ENCODE measurements around the gene NEK10.
"Not testable (repeated sequence)": the region's sequence is repeated elsewhere in the genome, so short reads cannot be mapped to it uniquely, and the experiment has no call there.

Gene NEK10

DNA sequence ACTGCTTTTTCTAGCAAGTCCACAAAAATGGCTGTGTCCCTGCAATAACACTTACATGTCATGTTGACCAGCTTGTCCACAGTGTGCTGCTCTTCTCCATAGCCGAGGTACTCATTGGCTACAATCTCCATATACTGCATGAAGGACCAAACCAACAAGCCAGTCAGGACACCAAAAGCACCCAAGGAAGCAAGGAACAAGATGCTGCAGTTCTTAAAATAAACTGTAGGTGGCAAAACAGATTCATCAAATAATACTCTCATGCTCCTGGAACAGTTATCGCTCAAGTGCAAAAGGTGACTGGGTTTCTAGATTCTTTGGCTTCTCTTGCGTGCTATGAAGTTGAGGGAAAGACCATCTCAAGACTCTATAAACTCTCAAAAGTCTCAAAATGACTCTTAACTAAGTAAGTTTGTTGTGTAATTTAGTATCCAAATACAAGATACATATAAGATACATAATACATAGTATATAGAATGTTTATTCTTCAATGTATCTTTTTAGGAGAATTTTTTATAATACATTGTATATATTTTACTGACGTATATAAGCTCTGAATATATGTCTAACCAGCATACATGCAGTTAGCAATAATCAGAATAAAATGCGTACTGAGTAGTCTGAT lies 57.0 kb downstream of the NEK10 start:
- DNase-seq = peak; percentile 72

DNA sequence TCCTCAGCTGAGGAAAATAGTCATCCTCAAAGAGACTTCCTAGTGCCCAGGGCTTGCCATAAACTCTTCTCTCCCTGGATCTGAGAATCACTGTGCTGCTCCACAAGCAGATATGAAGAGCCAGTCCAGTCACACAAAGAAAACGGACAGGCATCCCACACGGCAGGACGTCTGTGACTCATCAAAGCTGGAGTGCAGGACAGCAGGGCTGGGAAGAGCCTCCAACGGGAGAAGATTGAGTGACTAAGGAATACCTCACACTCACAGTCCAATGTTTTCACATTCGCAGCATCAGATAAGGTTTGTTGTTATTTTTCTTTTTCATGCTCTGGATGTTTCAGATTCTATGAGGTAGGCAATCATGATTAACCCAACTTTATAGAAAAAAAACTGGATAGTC lies 57.8 kb downstream of the NEK10 start:
- no peak for DNase-seq

DNA sequence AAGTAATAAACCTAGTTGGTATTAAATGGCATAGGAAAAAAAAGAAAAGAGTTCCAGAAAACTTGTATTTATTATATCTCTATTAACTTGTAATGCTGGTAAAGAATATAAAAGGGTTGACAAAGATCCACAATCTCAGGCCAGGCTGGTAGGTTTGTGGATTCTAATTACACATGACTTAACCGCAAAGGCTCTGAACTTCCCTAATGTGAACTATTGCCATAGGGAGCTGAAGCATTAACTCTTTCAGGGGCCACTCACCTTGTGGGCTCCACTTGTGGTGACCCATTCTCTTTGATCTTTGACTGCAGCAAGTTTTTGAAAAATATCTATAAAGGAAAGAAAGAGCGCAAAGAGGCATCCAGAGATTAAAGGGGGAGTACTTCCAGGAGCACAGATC lies 58.5 kb downstream of the NEK10 start:
- no peak for DNase-seq

DNA sequence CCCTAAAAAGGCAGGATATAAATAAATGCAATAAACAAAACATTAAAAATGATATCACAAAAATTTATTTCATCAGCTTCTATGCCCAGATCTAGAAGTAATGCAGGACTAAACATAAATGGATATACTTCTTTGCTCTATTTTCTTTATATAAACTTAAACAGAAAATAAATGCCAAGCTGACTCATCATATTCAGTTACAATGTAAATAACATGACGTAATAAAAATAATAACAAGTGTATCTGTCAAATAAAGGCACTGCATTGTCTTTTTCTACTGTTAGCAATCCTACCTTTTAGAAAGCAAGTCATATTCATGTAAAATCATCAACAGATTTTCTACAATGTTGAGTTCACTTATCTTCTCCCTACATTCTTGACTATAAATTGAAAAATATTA lies 61.6 kb downstream of the NEK10 start:
- no peak for DNase-seq

DNA sequence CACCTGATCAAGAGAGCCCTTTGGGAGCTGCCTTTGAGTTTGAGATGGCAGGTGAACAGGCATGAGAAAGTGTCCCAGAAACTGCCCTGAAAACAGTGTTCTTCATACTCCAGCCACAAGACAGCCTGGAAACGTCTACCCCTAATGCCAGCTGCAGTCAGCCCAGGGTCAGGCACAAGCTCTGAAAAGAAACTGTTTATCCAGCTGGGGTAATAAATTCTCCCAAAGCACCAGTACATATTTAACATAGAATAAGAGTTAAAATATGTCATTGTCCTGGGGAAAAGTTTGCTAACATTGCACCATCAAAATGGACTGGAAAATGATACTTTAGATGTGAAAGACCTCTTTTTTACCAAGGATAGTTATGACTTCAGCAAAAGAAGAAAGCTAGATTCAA lies 66.3 kb downstream of the NEK10 start:
- no peak for DNase-seq

DNA sequence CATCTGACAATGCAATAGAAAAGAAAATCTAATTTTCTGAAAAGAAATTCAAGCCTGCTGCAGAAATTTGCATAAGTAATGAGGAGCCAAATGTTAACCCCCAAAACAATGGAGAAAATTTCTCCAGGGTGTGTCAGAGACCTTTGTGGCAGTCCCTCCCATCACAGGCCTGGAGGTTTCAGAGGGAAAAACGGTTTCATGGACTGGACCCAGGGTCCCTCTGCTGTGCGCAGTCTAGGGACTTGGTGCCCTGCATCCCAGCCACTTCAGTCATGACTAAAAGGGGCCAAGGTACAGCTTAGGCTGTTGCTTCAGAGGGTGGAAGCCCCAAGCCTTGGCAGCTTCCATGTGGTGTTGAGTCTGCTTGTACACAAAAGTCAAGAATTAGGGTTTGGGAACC lies 70.2 kb downstream of the NEK10 start:
- DNase-seq = not testable (repeated sequence)

DNA sequence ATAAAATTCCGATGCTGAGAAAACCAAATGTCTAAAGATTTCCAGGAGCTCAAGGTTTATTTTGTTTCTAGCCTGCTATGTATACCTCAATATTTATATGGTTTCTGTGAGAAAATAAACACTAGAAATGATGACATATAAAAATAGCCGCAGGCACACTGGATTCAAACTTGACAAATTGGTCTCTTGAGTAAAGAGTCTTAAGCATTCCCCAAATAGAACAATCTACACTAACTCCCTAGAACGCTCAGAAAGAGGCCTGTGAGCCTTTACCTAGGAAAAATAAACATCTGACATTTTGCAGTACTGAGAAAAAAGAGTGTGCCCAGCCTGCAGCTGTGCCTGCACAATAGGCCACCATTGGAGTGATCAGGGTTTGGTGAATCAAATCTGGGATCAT lies 75.2 kb downstream of the NEK10 start:
- no peak for DNase-seq

DNA sequence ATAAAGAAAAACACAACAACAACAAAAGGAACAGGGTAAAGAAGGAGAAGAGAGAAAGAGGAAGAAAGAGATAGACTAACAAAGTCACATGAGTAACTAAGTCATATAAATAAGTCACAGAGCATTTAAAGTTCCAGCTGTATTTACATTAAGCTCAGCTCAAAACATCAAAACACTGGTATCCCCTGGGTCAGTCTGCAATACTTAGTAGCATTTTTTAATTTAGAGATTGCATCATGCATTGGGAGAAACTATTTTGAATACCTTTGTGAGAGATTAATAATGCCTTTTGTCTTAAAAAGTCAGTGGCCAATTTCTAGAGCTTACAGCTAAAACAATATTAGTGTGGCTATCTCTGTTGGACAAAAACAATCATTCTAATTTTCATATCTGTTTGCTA lies 78.4 kb downstream of the NEK10 start:
- DNase-seq = no peak

DNA sequence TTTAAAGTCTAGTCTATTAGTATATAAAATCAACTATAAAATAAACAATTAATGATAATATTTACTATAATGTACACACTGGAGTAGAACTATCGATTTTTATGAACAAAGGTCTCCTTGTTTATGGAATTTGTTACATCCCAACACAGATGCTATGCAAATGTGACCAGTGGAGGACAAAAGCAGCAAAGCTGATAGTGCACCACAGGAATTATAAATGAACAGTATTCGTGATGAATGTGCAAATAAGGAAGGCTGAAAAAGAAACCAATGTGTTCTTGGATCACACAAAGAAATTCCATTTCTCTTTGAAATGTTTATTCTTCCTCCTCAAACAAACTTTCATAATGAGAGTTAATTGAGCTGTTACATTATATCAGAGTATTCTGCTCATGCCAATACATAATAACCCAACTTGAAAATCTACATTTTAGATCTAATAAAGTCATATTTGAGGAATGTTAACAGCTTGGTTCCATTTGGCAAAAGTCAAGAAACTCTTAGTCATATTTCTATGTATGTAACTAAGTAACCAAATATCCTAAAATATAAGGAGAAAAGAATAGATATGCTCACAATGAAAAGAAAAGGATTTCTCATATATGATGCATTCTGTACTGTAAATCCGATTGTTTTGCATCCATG lies 79.3 kb downstream of the NEK10 start:
- no peak for DNase-seq

DNA sequence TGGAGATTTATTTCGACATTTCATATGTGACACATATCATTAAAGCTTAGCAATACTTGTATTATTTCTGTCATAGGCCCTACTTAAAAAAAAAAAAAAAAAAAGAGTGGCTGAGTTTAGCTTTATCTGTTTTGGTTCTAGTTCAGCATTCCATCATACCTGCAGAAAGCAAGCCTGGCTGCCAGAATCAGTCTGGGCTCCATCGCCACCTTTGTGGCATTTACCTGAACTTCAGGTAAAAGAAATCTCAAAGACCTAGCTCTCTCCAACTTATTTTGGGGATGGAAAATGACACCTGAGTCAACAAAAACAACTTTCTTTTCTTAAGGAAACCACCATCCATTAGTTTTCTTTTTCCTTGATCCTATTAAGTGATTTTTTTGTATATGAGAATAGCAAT lies 82.1 kb downstream of the NEK10 start:
- DNase-seq = no peak

DNA sequence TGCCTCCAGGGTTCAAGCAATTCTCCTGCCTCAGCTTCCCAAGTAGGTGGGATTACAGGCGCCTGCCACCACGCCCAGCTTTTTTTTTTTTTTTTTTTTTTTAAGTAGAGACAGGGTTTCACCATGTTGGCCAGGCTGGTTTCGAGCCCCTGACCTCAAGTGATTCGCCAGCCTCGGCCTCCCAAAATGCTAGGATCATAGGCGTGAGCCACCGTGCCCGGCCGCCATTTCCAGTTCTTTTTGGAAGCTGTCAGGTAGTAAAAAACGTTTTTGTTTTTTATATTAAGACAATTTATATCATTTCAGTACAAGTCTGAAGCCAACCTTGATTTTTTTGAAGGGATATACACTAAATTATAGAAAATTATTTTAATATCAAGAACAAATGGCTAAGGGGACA lies 82.7 kb downstream of the NEK10 start:
- DNase-seq = not testable (repeated sequence)

DNA sequence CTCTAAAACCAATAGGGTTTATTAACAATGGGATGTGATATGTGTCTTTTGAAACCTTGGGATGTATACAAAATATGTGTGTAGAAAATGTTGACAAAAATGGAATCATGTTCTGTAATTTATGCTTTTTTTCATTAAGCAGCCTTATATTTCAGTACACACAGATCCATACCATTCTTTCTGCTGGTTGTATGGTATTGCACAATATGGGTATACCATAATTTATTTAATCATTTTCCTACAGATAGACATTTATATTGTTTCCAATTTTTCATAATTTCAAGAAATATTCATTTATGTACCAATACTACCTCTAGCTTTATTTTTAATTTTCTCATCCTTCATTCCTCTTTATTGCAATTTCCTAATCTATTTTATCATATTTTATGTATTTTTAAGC lies 83.5 kb downstream of the NEK10 start:
- DNase-seq = no peak

DNA sequence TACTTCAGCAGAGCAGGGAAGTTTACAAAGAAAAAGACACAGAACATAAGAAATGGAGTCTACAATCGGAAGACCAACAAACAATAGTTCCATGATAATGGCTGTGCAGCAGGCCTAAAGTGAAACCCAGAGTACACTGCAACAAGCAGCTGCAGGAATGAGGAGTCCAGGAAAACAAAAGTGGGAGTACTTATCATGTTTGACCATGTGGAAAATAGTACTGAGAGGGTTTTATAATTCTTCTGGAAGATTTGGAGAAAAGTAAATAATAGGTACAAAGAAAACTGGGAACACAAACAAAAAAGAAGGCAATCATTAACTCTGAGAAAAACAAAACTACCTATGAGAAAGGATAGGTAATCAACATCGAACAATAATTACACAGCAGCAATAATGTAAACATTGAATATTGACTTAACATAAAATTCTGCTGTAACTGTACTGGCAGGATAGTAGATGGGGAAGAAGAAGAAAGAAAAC lies 87.5 kb downstream of the NEK10 start:
- DNase-seq = no peak

DNA sequence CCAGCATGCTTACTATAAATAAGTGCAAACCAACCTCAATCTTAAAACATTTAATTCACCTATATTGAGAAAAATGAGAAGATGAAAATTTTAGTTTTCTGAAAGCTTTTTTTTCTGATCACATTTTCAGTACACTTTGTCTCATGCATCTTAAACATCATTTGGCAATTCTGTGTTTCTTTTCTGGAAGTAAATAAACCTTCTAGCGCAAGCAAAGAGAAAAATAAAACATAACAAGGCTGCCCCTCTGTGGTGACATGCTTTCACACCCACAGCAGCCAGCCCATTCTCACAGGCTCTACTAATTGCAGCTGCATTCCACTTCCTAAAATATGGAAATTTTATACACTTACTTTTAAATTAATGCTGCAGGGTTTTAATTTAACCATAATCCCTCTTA lies 90.1 kb downstream of the NEK10 start:
- DNase-seq = no peak

DNA sequence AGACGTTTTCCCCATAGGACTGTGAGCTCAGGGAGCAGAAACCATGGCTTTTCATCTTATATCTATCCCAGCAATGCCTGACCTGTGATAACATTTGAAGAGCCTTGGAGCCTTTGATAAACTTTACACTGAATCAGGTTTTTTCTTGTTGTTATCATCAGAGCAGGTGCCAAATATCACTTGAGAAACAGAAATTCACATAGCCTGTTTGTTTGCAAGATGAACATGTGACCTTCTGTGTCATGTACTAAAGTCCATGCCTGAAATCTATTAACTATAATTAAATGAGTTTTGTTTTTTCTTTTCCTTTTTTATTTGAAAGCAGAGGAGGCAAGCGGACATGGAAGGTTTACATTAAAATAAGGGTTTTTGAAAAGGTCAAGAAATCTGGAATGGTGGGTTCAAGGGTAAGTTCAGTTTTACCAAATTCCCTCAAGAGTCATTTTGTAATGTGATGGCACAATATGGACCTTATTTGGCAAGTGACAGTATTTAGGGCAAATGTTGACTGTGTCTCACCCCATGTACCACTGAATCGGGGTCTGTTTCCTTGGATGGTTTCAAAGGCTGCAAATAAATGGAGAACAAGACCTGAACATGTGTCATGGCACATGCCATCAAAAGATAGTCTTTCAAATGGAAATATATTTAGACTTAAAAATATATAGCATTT lies 90.7 kb downstream of the NEK10 start:
- no peak for DNase-seq

DNA sequence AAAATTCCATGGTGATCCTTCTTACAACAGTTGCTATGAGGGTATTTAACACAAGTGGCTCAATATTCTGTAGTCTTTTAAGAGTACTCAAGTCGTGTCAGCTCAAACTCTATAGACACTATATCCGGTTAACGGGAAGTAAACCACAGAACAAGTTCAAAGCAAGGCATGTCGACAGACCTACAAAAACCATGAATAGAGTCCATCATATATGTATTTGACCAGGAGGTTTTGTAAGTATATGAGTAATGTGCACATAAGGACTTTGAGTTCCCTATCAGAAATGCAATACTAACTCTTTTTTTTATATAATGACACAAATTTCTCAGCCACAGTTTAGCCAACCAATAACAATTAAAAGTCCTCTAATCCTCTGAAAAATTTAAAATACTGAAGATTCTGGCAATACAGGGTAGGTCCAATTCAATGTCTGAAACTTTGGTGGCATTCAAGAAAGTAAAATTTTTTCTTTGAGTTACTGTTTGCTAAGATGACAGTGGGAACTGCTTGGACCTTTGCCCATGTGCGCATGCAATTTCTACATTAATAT lies 93.7 kb downstream of the NEK10 start:
- no peak for DNase-seq

DNA sequence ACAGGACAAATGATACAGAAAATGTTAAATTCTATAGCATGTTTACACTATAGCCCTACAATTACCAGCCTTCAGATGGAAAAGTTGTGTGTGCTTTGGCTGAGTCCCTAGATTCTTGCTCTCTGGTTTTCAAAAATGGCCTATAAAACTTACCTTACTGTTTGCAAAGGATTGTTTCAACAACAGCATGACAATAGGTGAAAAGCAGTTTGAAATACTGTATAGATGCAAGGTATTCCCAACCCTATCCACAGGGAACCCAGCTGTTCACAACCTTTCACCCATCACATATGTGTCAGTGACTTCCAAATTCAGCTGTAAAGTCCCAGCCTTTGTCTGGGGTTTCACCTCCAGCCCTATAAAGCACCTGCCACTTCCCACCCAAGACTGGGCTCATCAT lies 97.3 kb downstream of the NEK10 start:
- DNase-seq = no peak

DNA sequence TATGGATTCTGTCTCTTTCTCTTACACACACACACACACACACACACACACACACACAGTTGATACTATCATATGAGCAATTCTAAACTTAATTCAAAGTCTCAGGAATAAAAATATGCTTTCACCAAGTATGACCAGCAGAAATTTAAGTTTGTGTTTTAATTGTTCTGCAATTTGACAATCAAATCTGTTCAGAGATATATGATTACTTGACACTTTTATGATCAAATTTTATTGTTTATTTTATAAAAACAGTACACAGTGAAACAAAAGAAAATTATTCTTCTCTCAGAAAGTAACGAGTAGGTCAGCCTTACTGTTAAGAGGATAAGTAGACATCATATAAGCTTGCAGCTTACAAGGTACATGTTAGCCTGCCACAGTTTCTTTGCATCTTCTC lies 114.3 kb downstream of the NEK10 start:
- no peak for DNase-seq

DNA sequence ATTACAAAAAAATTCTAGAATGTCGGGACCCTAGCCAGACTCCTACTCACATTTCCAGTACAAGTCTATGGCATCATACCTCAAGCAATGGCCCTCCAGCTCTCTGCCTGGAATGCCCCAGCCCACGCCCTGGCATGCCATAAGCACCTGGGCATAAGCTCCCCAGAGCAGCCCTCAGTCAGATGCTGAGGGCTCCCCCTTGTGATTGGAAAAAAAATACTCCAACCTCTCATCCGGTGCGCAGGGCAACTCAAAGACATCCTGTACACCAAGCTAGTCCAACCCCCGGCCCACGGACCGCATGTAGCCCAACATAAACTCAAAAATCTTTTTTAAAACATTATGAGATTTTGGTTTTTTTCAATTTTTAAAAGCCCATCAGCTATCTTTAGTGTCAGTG lies 115.4 kb downstream of the NEK10 start:
- DNase-seq = no peak

DNA sequence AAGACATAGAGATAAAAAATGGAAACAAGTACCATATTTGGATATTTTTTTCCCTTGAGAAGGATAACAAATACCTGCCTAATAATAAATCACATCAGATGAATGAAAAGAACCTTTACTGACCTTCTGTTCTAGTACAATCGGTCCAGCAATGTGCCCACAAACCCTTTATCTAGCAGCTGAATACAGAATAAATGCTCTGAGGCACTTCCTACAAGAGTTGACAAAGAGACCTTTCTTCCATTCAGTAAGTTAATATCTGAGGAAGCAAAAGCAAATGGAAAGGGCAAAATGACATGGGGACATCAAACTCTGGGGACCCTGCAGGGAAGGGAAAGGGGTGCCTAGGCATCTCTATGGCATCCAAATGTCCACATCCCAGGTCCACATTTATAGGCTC lies 115.8 kb downstream of the NEK10 start:
- DNase-seq = no peak

DNA sequence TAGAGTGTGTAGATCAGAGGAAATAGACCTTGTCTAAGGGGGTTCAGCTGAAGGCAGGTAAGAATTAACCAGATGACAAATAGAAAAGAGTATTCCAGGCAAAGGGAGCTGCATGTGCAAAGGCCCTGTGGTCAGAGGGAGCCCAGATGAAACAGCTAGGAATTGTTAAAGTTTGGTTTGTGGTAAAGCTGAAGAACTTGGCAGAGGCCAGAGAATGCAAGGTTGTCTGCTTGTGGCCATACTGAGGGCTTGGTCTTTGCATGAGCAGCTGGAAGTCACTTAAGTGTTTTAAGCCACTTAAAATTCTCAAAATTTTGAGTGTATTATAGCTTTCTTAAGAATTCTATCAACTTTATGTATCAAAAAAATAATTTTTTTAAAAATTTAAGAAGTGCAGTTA lies 116.5 kb downstream of the NEK10 start:
- no peak for DNase-seq

DNA sequence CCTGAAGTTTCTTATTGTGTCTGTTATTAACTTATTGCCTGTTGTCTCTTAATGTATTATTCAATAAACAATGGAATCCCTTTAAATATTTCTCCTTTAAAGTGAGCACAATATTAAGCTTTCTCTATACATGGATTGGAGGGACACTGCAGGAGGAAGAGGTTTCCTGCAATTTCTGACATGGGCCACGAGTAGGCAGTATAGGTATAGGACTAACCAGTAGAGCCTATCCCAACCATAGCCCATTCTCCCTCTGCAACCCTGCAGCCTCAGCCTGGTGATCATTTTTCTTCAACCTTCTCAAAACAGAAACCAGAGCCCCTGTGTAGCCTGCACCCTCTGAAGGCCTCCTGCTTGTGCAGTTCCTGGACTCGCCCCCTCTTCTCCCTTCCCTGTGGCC lies 124.8 kb downstream of the NEK10 start:
- DNase-seq = no peak

DNA sequence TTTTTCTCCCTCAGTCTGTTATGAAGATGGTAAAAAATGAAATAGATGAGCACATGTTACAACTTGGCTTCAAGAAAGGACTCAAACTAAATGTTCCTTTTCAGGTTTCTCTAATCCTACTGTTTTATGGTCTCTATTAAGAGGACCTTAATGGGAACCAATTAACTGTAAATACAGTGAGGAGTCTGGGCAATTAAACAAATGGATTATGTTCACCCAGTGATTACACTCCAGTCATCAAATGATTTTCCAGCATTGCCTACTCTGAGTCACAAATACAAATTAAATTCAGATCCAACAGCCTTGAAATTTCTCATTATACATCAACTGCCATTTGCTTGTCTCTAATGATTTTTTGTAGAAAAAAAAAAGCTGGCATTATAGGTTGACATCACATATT lies 129.2 kb downstream of the NEK10 start:
- DNase-seq = no peak

DNA sequence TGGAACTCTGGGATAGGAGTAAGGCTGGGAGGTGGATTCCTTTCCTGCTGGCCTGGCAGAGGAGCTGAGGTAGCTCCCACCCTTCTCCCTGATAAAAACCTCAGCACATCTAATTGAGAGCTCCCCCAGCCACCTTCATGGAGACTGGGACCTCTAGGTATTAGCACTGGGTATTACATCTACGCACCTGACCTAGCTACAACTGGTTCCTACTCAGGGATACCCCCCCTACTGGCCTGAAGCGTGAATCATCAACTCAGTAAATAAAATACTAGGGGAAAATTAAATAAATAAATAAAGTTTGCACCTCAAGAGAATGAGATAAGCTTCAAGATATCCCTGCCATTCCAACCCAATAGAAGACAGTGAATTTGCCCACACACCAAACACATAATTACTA lies 140.4 kb downstream of the NEK10 start:
- no peak for DNase-seq

All from CD4-positive, alpha-beta T cell treated with Interleukin-17A for 1 hour (primary cell).